ENCODE data around the gene SIRT1.
A peak's percentile ranks its signal among the peaks of the same experiment; 100 is the strongest.
"Not testable (repeated sequence)": the region's sequence is repeated elsewhere in the genome, so short reads cannot be mapped to it uniquely, and the experiment has no call there.

SIRT1 gene

DNA sequence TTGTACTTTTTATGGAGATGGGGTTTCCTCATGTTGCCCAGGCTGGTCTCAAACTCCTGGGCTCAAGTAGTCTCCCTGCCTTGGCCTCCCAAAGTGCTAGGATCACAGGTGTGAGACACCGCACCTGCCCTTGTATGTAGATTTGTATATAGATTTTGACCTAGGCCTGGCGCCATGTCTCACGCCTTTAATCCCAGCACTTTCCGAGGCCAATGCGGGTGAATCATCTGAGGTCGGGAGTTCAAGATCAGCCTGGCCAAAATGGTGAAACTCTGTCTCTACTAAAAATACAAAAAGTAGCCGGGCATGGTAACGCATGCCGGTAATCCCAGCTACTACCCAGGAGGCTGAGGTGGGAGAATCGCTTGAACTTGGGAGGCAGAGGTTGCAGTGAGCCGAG, 7.0 kb upstream of the SIRT1 start:
- DNase-seq (ENCODE audit: low read depth) = not testable (repeated sequence)

DNA sequence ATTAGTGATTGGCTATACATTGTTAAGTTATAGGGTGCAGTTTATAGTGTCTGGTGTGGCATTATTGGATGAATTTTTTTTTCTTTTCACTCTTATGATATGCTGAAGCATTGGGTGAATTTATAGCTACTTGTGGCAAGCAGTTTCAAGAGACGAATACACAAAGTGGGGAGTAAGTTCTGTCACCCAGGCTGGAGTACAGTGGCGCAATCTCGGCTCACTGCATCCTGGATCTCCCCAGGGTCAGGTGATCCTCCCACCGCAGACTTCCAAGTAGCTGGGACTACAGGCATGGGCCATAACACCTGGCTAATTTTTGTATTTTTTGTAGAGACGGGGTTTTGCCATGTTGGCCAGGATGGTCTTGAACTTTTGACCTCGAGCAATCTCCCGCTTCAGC, 6.3 kb upstream of the SIRT1 start:
- DNase-seq (ENCODE audit: low read depth) = no peak

- peak; percentile 4 for DNase-seq (ENCODE audit: low read depth)
Measured at GRCh38 chr10:67883710-67884312, 645 bp upstream of the SIRT1 start.

DNA sequence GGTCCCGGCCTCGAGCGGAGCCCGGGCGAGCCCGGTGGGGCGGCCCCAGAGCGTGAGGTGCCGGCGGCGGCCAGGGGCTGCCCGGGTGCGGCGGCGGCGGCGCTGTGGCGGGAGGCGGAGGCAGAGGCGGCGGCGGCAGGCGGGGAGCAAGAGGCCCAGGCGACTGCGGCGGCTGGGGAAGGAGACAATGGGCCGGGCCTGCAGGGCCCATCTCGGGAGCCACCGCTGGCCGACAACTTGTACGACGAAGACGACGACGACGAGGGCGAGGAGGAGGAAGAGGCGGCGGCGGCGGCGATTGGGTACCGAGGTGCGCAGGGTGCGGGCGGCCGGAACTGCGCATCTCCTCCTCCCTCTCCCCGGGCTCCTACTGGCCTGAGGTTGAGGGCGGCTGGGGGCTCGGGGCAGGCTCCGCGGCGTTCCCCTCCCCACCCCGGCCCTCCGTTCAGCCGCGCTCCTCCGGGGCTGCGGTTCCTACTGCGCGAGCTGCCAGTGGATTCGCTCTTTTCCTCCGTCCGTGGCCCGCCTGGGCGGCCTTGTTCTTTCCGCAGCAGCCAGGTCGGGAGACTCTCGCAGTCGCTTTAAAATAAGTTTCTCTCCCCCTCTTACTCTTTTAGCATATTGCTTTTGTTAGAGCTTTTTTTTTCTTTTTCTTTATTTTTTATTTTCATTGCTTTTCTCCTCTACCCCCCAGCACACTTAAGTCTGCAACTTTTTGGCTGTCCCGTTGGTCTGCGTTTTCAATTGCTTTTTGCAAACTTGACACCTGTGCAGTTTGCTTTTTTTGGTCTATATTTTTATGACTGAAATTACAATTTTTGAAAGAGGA, 600 bp downstream of the SIRT1 start:
- DNase-seq (ENCODE audit: low read depth) = peak; percentile 54

DNA sequence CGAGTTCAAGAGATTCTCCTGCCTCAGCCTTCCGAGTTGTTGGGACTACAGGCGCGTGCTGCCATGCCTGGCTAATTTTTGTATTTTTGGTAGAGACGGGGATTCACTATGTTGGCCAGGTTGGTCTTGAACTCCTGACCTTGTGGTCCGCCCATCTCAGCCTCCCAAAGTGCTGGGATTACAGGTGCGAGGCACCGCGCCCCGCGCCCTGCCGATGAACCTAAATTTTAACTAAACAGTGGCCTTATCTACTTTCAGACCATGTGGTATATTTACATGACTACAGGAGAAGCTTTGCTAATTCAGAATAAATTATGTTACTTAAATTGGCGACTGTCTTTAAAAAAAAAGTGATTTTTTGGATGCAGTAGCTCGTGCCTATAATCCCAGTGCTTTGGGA, 9.2 kb downstream of the SIRT1 start:
- no peak for DNase-seq (ENCODE audit: low read depth)

DNA sequence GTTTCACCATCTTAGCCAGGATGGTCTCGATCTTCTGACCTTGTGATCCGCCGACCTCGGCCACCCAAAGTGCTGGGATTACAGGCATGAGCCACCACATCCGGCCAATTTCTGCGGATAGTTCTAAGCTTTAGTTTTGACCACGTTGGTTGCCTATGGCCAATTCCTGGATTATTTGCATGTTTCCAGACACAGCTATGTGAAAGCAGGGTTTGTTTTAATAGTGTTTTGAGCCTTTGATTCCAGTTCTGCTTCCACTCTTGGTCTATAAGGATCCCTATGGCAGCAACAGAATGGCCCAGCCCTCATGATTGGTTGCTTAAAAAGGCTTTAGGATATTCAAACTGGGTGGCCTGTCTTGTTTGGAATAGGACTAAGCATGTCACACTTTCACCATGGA, 19.1 kb downstream of the SIRT1 start:
- no peak for DNase-seq (ENCODE audit: low read depth)

DNA sequence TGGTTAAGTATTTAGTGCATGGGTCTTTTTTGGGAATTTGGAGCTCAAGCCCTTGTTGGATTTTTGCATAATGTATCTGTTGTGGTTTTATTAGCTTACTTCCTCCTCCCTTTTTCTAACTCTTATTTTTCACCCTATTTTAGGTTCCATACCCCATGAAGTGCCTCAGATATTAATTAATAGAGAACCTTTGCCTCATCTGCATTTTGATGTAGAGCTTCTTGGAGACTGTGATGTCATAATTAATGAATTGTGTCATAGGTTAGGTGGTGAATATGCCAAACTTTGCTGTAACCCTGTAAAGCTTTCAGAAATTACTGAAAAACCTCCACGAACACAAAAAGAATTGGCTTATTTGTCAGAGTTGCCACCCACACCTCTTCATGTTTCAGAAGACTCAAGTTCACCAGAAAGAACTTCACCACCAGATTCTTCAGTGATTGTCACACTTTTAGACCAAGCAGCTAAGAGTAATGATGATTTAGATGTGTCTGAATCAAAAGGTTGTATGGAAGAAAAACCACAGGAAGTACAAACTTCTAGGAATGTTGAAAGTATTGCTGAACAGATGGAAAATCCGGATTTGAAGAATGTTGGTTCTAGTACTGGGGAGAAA, 28.0 kb downstream of the SIRT1 start:
- DNase-seq (ENCODE audit: low read depth) = no peak

DNA sequence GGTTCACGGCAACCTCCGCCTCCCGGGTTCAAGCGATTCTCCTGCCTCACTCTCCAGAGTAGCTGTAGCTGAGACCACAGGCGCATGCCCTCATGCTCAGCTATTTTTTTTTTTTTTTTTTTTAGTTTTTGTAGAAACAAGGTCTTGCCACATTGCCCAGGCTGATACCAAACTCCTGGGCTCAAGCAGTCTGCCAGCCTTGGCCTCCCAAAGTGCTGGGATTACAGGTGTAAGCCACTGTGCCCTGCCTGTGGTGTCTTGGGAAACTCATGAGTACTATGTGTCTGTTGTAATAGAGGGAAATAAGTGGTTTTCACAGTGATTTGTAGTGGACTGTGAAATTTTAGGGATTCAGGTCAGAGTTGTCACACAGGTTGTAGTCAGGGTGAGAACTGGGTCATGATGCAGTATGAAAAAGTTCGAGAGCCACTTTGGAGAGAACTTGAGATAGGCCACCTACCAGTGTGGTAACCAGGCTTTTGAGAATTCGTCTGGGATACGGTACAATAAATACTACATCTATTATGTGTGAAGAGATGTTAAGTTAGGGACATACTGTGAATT, 30.4 kb downstream of the SIRT1 start:
- no peak for DNase-seq (ENCODE audit: low read depth)

- DNase-seq (ENCODE audit: low read depth) = no peak
Measured at GRCh38 chr10:67917169-67917568, 32.7 kb downstream of the SIRT1 start.

DNA sequence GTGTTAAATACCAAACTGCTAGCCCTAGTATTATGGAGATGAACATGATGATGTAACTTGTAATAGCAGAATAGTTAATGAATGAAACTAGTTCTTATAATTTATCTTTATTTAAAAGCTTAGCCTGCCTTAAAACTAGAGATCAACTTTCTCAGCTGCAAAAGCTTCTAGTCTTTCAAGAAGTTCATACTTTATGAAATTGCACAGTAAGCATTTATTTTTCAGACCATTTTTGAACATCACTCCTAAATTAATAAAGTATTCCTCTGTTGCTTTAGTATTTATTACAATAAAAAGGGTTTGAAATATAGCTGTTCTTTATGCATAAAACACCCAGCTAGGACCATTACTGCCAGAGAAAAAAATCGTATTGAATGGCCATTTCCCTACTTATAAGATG, 33.2 kb downstream of the SIRT1 start:
- no peak for DNase-seq (ENCODE audit: low read depth)

DNA sequence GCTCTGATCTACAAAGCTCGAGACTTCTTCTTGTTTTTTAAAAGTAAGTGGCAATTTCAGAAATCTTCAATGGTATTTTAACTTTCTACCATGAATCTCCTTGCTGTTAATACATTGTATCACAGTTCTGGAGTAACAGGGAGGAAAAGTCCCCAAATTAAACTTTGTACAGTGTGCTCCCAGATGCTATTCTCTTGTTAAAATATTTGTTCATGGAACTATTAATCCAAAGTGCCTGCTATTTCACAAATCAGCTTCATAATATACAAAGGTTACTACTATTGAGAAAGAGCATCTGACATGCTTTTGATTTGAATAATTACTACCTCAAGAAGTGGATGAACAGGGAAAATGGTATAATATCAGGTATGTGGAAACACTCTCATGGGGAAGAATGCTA, 36.6 kb downstream of the SIRT1 start:
- no peak for DNase-seq (ENCODE audit: low read depth)

DNA sequence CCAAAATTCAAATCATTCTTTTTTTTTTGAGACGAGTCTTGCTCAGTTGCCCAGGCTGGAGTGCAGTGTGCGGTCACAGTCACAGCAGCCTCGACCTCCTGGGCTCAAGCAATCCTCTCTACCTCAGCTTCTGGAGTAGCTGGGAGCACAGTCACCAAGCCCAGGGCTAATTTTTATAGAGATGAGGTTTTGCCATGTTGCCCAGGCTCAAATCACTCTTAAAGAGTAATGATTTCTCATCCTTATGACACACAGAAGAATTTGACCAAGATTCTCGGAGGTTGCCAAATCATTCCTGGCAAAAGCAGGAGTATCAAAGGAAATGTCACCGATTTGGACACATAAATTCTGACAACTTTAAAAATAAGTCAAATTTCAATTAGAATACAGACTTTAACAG, 39.1 kb downstream of the SIRT1 start:
- peak; percentile 37 for DNase-seq (ENCODE audit: low read depth)

- no peak for DNase-seq (ENCODE audit: low read depth)
Measured at GRCh38 chr10:67924136-67924535, 39.7 kb downstream of the SIRT1 start.

- peak; percentile 21 for DNase-seq (ENCODE audit: low read depth)
Measured at GRCh38 chr10:67925449-67926005, 41.1 kb downstream of the SIRT1 start.

DNA sequence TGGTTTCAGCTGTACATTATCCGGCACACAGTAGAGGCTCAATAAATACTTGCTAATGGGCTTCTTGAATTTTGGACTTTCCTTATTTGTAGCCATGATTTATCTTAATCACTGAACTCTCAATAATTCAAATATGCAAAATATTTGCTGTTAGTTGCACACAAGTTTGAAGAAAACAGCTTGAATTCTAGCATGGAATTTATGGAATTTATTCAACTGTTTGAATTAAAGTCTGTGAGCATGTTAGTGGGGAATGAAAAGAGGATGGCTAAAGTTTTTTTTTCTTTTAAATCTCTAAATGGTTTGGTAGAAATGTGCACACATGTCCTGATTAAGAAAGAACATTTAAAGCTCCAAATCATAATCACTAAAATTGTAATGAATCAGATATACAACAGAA, 42.5 kb downstream of the SIRT1 start:
- no peak for DNase-seq (ENCODE audit: low read depth)

GRCh38 chr10:67933199-67933598, 48.7 kb downstream of the SIRT1 start:
- no peak for DNase-seq (ENCODE audit: low read depth)

- DNase-seq (ENCODE audit: low read depth) = no peak
Measured at GRCh38 chr10:67934336-67934735, 49.9 kb downstream of the SIRT1 start.

DNA sequence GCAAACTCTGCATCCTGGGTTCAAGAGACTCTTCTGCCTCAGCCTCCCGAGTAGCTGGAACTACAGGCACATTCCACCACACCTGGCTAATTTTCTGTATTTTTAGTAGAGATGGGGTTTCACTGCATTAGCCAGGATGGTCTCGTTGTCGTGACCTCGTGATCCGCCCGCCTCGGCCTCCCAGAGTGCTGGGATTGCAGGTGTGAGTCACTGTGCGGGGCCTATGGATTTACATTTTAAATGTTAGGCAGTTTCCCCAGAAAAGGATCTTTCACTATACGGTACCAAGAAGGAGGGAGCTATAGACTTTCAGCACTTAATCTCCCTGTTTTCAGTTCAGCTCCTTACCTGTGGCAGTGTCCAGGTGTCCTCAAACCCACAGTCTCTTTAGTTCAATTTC, 50.8 kb downstream of the SIRT1 start:
- DNase-seq (ENCODE audit: low read depth) = no peak

- DNase-seq (ENCODE audit: low read depth) = no peak
Measured at GRCh38 chr10:67936416-67936815, 52.0 kb downstream of the SIRT1 start.

- DNase-seq (ENCODE audit: low read depth) = no peak
Measured at GRCh38 chr10:67943917-67944316, 59.5 kb downstream of the SIRT1 start.

- DNase-seq (ENCODE audit: low read depth) = no peak
Measured at GRCh38 chr10:67955614-67956013, 71.2 kb downstream of the SIRT1 start.

- DNase-seq (ENCODE audit: low read depth) = no peak
Measured at GRCh38 chr10:67959839-67960476, 75.5 kb downstream of the SIRT1 start.

Measured in stromal cell of bone marrow (primary cell).